ENCODE measurements around the gene GNG7.
"Not testable (repeated sequence)": the region's sequence is repeated elsewhere in the genome, so short reads cannot be mapped to it uniquely, and the experiment has no call there.

GNG7 gene

GRCh38 chr19:2538096-2538757 is 164.3 kb downstream of the GNG7 start:
- Histone ChIP-seq H3K27ac (ENCODE audit: low read length) (no peak overlapping the region), H3K79me2 (ENCODE audit: insufficient read depth, low read length) (no peaks in the 10 kb centered on the region), H3K4me2 (ENCODE audit: insufficient read depth, low read length) (no peak overlapping the region), H3K4me3 (ENCODE audit: low read depth in 1 of 2, low read length in 2 of 2) (no peak overlapping the region), H3K9ac (ENCODE audit: low read depth, low read length) (no peak overlapping the region), H3K4me1 (ENCODE audit: insufficient read depth, low read length) (peaks cover 19% of the 10 kb centered on the region), H3K9me3 (ENCODE audit: insufficient read depth, low read length, severe bottlenecking) (no peaks in the 10 kb centered on the region), H3K36me3 (ENCODE audit: insufficient read depth, low read length) (no peaks in the 10 kb centered on the region), H3K27me3 (ENCODE audit: insufficient read depth, low read length, poor library complexity) (no peaks in the 10 kb centered on the region), H4K20me1 (ENCODE audit: insufficient read depth, low read length) (no peaks in the 10 kb centered on the region), H2AFZ (ENCODE audit: low read depth, low read length) (no peak overlapping the region)
- no peak for TF ChIP-seq CTCF (IDR thresholded peaks at IDR 0.05; ENCODE audit: borderline replicate concordance, extremely low read depth, low read length, poor library complexity, severe bottlenecking)
- no peak for TF ChIP-seq EZH2 (IDR thresholded peaks at IDR 0.05; ENCODE audit: borderline replicate concordance, low read depth, low read length, severe bottlenecking)
- DNase-seq (no peak), ATAC-seq (ENCODE audit: insufficient read depth, low read depth) (no peak)

- not testable (repeated sequence) for H3K79me2 ChIP-seq (ENCODE audit: insufficient read depth, low read length); H3K4me2 ChIP-seq (ENCODE audit: insufficient read depth, low read length); H4K20me1 ChIP-seq (ENCODE audit: insufficient read depth, low read length); H3K4me3 ChIP-seq (ENCODE audit: low read depth in 1 of 2, low read length in 2 of 2); H3K27me3 ChIP-seq (ENCODE audit: insufficient read depth, low read length, poor library complexity); H3K36me3 ChIP-seq (ENCODE audit: insufficient read depth, low read length); H3K9ac ChIP-seq (ENCODE audit: low read depth, low read length); H3K9me3 ChIP-seq (ENCODE audit: insufficient read depth, low read length, severe bottlenecking); H3K27ac ChIP-seq (ENCODE audit: low read length); H2AFZ ChIP-seq (ENCODE audit: low read depth, low read length)
- ATAC-seq (ENCODE audit: insufficient read depth, low read depth) = peak; percentile 66; the same call in 2 of the 3 replicates
- peak; percentile 59 for DNase-seq
- peaks cover 21% of the 10 kb centered on the region for H3K4me1 ChIP-seq (ENCODE audit: insufficient read depth, low read length)
These were observed 164.9 kb downstream of the GNG7 start for GRCh38 chr19:2537584-2537983.

GRCh38 chr19:2536461-2536860 is 166.0 kb downstream of the GNG7 start:
- Histone ChIP-seq H3K79me2 (ENCODE audit: insufficient read depth, low read length) (no peaks in the 10 kb centered on the region), H3K4me1 (ENCODE audit: insufficient read depth, low read length) (peaks cover 21% of the 10 kb centered on the region), H3K4me2 (ENCODE audit: insufficient read depth, low read length) (no peak overlapping the region), H4K20me1 (ENCODE audit: insufficient read depth, low read length) (no peaks in the 10 kb centered on the region), H3K27me3 (ENCODE audit: insufficient read depth, low read length, poor library complexity) (no peaks in the 10 kb centered on the region), H3K27ac (ENCODE audit: low read length) (no peak overlapping the region), H3K9ac (ENCODE audit: low read depth, low read length) (no peak overlapping the region), H2AFZ (ENCODE audit: low read depth, low read length) (no peak overlapping the region), H3K9me3 (ENCODE audit: insufficient read depth, low read length, severe bottlenecking) (no peaks in the 10 kb centered on the region), H3K36me3 (ENCODE audit: insufficient read depth, low read length) (no peaks in the 10 kb centered on the region), H3K4me3 (ENCODE audit: low read depth in 1 of 2, low read length in 2 of 2) (no peak overlapping the region)
- ATAC-seq (ENCODE audit: insufficient read depth, low read depth) = no peak
- TF ChIP-seq CTCF (IDR thresholded peaks at IDR 0.05; ENCODE audit: borderline replicate concordance, extremely low read depth, low read length, poor library complexity, severe bottlenecking) (no peak), EZH2 (IDR thresholded peaks at IDR 0.05; ENCODE audit: borderline replicate concordance, low read depth, low read length, severe bottlenecking) (no peak)
- no peak for DNase-seq

DNA sequence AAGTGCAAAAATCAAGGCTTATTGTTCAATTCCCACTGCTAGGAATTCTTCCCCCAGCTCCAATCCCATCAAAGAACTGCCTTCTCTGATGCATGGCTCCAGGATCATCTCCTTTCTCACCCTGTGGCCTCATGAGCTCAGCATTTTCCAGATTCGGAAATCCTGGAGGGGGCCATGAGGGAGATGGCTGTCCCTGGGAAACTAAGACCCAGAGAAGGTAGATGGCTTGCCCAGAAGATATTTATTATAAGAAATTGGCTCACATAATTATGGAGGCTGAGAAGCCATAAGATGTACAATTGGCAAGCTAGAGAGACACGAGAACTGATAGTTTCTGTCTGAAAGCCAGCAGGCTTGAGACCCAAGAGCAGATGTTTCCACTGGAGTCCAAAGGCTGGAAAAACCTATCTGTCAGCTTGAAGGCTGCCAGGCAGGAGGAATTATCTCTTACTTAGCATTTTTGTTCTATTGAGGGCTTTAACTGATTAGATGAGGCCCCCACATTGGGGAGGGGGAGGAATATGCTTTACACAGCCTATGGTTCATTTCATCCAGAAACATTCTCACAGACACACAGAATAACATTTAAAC is 168.0 kb downstream of the GNG7 start:
- Histone ChIP-seq H3K9me3 (ENCODE audit: insufficient read depth, low read length, severe bottlenecking) (no peaks in the 10 kb centered on the region), H2AFZ (ENCODE audit: low read depth, low read length) (no peak overlapping the region), H4K20me1 (ENCODE audit: insufficient read depth, low read length) (no peaks in the 10 kb centered on the region), H3K36me3 (ENCODE audit: insufficient read depth, low read length) (no peaks in the 10 kb centered on the region), H3K27me3 (ENCODE audit: insufficient read depth, low read length, poor library complexity) (no peaks in the 10 kb centered on the region), H3K4me2 (ENCODE audit: insufficient read depth, low read length) (no peak overlapping the region), H3K27ac (ENCODE audit: low read length) (no peak overlapping the region), H3K9ac (ENCODE audit: low read depth, low read length) (no peak overlapping the region), H3K79me2 (ENCODE audit: insufficient read depth, low read length) (no peaks in the 10 kb centered on the region), H3K4me3 (ENCODE audit: low read depth in 1 of 2, low read length in 2 of 2) (no peak overlapping the region), H3K4me1 (ENCODE audit: insufficient read depth, low read length) (peaks cover 21% of the 10 kb centered on the region)
- no peak for DNase-seq
- TF ChIP-seq EZH2 (IDR thresholded peaks at IDR 0.05; ENCODE audit: borderline replicate concordance, low read depth, low read length, severe bottlenecking) = no peak
- TF ChIP-seq CTCF (IDR thresholded peaks at IDR 0.05; ENCODE audit: borderline replicate concordance, extremely low read depth, low read length, poor library complexity, severe bottlenecking) = no peak
- ATAC-seq (ENCODE audit: insufficient read depth, low read depth) = no peak
